HG02798 (cell line): ENCODE data around the gene HLA-DQA1.
A peak's percentile ranks its signal among the peaks of the same experiment; 100 is the strongest.
"Not testable (repeated sequence)": the region's sequence is repeated elsewhere in the genome, so short reads cannot be mapped to it uniquely, and the experiment has no call there.

ENCODE experiments used
- ATAC-seq: cut with Tn5 transposase; IDR thresholded peaks from one replicate; pipeline ENCODE4 v1.9.1; 2021; ENCODE audit warnings: mild to moderate bottlenecking; ENCODE audit not compliant: unreplicated experiment, poor library complexity

HLA-DQA1 gene

DNA sequence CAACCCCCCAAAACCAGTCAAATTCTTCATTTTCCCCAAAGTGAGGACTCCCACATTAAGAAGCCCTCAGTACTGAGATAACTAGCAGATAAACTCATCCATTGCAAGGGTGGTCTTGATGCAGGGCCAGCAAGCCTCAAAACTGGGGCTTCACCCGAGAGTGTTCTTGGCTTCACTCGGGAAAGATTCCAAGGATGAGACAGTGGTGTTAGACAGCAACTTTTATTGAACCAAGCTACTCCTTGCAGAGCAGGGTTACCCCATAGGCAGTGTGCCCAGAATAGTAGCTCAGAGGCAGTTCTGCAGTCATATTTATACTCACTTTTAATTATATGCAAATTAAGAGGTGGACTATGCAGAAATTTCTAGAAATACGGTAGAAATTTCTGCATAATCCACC, 15.8 kb upstream of the HLA-DQA1 start:
- ATAC-seq: no peak

DNA sequence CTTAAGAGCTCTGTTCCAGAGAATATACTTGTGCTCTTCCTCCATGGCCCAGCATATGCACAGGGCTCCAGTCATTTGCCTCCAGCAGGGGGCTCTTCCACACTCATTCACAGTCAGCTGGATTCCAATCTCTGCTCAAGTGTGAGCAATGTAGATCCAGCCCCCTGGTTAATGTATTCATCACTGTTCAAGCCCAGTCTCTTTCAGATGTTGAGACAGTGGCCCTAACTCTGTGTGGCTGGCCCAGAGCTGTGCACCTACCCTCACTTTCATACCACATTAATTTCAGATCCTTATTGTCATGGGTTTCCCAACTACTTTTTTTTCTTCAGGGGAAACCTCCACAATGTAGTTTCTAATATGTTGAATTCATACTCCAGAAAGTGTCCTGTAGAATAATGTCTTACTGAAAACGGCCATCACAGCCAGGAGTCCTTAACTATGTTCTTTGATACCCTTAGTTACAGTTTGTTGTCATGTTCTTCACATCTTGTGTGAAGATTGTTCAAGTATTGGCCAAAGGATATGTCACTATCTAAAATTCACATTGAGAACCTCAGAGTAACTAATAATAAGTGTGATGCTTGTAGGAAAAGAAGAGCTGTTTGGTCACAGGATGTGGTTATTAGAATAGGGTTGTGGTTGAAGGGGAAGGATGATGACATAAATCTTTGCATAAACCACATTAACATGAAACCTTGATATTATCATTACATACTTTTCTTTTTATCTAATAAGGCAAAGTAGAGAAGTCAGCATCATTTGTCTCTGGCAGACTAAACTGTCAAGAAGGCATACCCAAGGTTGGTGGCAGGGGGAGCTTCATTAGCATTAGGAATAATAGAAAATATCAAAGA, 14.4 kb upstream of the HLA-DQA1 start:
- peak; percentile 64 for ATAC-seq

DNA sequence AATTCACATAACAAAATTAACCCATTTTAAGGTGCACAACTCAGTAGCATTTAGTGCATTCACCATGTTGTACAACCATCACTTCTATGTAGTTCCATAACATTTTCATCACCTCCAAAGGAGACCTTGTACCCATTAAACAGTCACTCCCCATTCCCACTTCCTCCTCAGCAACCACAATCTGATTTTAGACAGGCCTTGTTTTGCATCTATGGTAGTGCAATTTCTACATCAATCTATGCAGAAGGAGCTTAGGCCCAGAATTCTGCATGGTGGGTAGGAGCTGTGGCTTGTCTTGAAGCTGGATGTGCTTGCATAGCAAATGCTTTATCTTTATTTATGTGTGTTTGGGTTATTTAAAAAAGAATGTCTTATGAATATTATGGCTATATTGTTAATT, 13.5 kb upstream of the HLA-DQA1 start:
- ATAC-seq: no peak

DNA sequence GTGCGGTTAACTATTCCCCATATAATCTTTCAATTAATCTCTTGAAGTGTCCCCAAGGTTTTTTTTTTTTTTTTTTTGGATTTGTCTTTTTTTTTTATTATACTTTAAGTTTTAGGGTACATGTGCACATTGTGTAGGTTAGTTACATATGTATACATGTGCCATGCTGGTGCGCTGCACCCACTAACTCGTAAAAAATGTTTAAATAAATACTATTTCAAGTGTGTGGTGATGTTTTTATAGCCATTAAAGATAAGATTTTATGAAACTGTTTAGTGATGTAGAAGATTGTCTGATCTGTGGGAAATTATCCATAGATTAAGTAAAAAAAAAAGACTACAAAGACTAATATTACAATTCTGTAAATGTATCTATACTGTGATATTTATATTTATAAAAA, 12.6 kb upstream of the HLA-DQA1 start:
- ATAC-seq: no peak

DNA sequence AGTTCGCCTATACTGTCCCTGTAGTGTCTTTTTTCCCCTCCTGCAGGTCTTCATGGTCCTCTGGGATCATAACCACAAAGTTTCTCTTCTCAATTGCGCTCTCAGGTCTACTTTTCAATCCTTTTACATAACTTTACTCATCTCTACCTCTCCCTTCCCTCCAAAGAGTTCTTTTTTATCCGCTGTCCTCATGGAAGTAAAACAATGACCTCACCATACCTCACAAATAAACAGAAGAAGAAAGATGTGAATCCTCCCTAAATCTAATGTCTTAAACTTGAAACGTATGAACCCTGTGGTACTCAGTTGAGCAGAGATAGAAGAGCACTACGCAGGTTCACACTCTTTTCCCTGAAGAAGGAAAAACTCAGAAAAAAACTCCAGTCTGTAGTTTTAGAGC, 12.1 kb upstream of the HLA-DQA1 start:
- ATAC-seq: no peak

DNA sequence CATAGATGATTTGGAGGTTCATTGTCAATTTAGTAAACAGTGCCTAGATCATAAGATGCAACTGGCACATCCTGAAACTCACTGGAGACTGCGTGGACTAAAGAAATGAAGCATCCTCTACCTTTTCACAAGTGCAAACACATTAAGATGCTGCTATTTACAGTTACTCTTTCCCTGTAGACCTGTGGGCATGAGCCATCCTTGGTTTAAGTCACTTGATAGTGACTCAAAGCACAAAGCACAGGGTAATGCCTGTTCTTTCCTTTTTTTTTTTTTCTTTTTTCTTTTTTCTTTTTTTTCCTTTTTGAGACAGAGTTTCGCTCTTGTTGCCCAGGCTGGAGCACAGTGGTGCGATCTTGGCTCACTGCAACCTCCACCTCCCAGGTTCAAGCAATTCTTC, 10.0 kb upstream of the HLA-DQA1 start:
- ATAC-seq: no peak

DNA sequence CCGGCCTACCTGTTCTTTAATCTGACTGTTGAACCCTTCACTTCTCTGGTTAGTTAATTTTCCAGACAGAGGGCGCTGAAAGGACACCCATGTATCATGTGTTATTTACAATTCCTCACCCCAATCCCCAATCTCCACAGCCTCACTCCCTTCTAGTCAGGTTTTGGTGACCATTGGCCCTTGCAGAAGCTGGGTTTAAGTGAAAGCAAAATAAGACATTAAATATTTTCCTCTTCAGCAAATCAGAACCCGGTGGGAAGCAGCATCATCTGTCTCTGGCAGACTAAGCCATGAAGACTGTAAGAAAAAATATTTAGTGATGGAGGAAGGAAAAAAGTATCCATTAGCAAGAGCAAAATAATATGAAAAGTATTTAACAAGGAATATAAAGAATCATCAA, 9.4 kb upstream of the HLA-DQA1 start:
- peak; percentile 58 for ATAC-seq

DNA sequence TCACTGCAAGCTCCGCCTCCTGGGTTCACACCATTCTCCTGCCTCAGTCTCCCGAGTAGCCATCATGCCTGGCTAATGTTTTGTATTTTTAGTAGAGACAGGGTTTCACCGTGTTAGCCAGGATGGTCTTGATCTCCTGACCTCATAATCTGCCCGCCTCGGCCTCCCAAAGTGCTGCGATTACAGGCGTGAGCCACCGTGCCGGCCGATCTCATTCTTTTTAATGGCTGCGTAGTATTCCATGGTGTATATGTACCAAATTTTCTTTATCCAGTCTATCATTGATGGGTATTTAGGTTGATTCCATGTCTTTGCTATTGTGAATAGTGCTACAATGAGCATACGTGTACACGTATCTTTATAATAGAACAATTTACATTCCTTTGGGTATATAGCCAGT, 7.4 kb upstream of the HLA-DQA1 start:
- not testable (repeated sequence) for ATAC-seq

DNA sequence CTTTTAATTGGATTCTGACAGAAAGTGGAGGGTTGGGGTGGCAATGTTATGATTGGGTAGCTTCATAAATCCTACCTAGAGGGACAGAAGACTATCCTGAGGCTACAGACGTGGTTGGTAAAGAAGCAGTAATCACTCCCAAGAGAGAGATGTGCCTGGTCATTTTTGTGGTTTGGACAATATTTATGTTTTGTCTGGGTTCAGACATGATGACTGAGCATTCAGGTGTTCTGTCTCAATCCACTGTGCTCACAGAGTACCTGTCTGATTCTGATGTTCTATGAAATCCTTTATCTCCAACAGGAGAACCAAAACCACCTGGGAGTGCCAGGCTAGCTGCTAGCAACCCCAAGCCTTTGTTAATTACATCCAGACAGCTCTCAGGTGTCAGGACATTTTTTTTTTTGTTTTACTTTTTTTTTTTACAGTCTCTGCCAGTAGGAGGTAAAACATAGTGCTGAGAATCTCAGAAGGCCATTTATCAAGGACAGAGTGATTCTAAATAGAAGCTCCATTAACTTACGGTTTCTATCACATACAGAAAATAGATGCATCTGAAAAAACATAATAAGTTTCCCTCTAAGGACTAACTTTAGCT, 1.6 kb upstream of the HLA-DQA1 start:
- no peak for ATAC-seq

DNA sequence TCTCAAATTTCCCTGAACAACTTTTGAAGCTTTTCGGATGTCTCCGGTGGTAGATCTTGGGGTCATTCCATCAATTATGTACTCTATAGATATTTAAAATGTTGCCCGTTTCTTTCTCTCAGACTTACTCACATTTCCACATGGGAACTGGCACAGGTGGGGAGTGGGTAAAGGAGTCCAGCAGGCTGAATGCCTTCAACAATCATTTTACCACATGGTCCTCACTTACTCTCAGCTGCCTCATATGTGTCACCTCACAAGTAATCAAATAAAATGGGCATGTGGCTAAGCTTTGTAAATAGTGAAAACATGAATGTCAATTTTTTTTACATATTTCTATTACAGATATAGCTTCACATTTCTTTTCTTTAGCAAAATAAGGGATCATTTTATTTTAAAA, 677 bp downstream of the HLA-DQA1 start:
- no peak for ATAC-seq

DNA sequence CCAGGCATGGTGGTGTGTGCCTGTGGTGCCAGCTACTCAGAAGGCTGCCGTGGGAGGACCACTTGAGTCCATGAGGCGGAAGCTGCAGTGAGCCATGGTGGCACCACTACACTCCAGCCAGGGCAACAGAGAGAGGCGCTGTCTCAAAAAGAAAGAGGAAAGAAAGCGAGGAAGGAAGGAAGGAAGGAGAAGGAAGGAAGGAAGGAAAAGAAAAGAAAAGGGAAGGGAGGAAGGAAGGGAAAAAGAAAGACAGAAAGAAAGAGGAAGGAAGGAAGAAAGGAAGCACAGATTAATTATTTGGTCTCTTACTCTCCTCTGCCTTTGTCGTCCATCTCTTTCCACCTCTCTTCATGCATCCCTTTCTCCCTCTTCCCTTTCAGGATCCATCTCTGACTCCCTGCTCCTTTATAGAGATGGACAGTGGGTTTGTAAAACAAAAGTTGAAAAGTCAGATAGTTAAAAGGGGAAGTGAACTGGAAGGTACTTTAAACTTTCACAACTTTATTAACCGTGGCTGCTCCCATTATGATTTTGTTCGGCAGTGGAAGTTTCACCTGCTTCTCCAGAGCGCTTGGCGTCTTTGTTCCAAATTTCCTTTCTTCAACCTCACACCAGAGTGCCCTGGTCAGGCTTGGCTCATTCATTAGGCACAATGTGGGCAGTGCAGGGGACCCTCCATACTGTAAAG, 1.5 kb downstream of the HLA-DQA1 start:
- no peak for ATAC-seq

DNA sequence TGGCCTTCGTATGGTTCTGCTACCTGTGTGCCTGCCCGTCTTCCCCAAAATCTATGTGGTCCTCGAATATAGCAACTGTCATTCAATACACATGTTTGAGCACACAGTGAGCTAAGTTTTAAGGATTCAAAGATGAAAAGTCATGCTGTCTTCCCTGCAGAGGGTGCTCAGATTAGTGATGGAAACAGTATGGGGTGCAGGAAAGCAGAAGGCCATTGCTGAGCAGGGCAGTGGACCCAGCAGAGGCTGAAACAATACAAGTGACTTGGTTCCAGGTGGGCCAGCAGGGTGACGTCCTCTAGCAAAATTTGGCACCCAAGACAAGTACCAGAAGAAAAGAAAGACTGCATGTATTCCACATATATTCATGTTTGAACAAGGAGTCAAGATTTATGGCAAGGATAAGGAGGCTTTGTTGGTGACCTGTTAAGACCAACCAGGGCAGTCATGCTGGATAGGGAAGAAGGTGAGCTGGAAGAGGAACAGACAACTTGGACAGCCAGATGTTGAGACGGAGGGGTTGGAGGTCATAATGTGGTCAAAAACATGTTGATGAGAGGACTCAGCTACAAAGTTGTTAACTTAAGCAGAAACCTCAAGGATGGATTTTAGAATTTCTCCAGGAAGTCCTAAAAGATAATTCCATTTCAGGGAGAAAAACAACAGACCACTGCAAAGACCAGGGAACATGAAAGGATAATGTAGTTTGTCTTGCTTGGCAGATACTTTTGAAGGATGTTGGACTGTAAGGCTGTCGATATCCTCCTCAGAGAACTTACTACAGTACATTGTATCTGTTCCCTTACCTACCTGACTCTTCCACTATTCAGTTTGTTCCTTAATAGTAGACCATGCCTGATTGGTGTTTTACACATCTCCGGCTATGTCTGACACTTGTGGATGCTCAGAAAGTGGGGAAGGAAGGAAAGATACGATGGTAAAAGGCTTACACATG, 2.5 kb downstream of the HLA-DQA1 start:
- ATAC-seq: no peak

DNA sequence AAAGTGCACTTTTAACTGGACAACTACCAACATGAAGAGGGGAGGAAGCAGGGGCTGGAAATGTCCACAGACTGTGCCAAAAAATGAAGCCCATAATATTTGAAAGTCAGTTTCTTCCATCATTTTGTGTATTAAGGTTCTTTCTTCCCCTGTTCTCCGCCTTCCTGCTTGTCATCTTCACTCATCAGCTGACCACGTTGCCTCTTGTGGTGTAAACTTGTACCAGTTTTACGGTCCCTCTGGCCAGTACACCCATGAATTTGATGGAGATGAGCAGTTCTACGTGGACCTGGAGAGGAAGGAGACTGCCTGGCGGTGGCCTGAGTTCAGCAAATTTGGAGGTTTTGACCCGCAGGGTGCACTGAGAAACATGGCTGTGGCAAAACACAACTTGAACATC, 3.9 kb downstream of the HLA-DQA1 start:
- no peak for ATAC-seq

DNA sequence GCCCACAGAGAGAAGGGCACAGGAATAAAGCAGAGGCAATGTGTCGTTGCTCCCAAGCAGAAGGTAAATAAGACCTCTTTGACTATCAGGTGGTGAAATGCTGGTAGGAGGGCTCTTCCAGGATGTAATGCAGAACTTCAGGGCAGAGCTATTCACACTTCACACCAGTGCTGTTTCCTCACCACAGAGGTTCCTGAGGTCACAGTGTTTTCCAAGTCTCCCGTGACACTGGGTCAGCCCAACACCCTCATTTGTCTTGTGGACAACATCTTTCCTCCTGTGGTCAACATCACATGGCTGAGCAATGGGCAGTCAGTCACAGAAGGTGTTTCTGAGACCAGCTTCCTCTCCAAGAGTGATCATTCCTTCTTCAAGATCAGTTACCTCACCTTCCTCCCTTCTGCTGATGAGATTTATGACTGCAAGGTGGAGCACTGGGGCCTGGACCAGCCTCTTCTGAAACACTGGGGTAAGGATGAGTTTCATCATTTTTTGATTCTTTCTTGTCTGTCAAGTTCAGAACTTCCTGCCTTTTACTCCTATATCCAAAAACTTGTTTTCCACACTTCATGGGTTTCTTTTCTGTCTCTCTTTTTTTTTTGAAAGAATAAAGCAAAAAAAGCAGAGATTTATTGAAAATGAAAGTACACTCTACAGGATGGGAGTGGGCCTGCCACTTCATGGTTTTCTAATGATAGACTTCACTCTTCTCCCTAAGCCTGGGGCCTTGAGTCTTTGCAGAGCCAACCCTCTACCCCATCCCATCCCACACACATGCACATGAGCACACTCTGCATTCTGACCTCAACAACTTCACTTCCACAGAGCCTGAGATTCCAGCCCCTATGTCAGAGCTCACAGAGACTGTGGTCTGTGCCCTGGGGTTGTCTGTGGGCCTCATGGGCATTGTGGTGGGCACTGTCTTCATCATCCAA, 4.8 kb downstream of the HLA-DQA1 start:
- ATAC-seq: not testable (repeated sequence)

DNA sequence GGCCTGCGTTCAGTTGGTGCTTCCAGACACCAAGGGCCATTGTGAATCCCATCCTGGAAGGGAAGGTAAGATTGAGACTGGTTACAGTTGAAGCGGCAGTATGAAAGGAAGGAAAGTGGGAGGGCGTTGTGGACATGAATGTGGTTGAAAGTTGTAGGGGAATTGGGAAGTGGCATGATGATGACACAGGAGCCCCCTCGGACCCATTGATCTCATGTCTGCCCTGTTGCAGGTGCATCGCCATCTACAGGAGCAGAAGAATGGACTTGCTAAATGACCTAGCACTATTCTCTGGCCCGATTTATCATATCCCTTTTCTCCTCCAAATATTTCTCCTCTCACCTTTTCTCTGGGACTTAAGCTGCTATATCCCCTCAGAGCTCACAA, 5.5 kb downstream of the HLA-DQA1 start:
- ATAC-seq: no peak

DNA sequence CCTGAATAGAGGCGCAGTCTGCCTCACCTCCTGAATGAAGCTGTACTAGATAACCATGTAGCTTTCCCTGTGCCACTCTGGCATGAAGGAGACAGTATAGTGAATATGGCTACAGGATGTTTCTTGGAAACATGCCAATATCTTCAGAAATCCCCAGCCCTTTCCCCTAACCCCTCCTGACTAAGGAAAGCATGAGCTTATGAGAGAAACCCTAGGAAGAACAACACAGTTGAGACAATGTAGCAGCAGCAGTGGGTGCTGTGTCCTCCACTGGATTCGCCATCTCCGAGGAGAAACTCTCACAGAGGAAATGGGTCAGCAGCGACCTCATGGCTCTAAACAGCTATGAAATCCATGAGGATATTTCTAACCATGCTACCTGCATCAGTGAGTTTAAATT, 6.7 kb downstream of the HLA-DQA1 start:
- ATAC-seq: no peak

DNA sequence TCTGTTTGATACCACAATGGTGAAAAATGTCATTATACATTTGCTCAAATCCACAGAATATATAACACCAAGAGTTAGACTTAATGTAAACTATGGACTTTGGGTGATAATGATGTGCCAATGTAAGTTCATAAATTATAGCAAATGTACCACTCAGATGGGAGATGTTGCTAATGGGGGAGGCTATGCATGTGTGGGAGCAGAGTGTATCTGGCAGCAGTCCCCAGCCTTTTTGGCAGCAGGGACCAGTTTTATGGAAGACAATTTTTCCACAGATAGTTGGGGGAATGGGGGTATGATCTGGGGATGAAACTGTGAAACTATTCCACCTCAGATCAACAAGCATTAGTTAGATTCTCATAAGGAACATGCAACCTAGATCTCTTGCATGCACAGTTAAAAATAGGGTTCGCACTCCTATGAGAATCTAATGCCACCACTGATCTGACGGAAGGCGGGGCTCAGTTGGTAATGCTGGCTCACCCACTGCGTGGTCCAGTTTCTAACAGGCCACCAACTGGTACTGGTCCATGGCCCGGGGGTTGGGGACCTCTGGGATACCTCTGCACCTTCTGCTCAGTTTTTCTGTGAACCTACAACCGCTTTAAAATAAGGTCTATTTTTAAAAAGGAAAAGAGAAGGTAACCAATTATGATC, 8.0 kb downstream of the HLA-DQA1 start:
- ATAC-seq: no peak

DNA sequence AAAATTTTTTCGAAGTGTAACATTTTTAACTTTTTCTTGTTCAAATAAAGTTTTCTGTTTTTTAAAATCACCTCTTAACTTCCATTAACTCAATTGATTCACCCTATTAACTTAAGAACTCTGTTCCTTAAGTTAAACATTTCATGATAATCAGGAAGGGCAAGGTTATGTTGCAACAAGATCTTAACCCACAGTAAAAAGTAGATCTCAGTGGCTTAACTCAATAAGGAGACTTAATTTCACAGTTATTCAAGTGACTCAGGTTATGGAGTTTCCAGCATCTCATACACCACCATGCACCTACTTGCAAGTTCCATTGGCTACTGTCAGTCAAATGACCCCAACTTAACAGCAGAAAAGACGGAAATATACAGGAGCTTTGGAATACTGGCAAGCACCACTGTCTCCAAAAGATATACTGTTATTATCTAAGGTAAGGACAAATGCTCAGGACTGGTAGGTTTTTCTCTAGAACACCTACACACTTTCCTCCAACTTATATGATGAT, 18.1 kb downstream of the HLA-DQA1 start:
- no peak for ATAC-seq

DNA sequence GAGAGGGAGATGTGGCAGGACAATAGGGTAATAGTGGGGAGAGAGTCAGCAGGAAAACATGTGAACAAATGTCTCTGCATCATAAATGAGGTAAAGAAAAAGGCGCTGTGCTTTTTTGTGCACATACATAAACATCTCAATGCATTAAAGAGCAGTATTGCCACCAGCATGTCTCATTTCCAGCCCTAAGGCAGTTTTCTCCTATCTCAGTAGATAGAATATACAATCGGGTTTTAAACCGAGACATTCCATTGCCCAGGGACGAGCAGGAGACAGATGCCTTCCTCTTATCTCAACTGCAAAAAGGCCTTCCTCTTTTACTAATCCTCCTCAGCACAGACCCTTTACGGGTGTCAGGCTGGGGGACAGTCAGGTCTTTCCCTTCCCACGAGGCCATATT, 20.1 kb downstream of the HLA-DQA1 start:
- ATAC-seq: not testable (repeated sequence)
